A549 (cell line): ENCODE data around the gene NR4A1.

ENCODE experiments used
- CHD2 ChIP-seq: fragments of 150-350 bp; IDR thresholded peaks from 2 replicates; pipeline ENCODE4 v1.6.1; 2014; ENCODE audit warnings: low read length; ENCODE audit not compliant: partially characterized antibody
- EHF ChIP-seq: fragments of 250-450 bp; sonication (Bioruptor Pico); IDR thresholded peaks from 2 replicates; pipeline ENCODE4 v1.5.0; 2020; ENCODE audit warnings: mild to moderate bottlenecking
- FOSB ChIP-seq: fragments of 250-450 bp; sonication (Bioruptor Pico); IDR thresholded peaks from 2 replicates; pipeline ENCODE4 v1.5.0; 2020; ENCODE audit warnings: mild to moderate bottlenecking, moderate library complexity
- JUN ChIP-seq, 2 experiments: fragments of >200 bp; sonication (Bioruptor Twin); formaldehyde crosslinking; IDR thresholded peaks; 2 replicates in 1 of 2; 3 replicates in 1 of 2; pipeline ENCODE4 v1.6.1; 2016 to 2017
- MAFK ChIP-seq: fragments of 450-650 bp; IDR thresholded peaks from 2 replicates; pipeline ENCODE4 v1.6.1; 2014; ENCODE audit not compliant: partially characterized antibody
- MYC ChIP-seq: IDR thresholded peaks from 2 replicates; pipeline ENCODE4 v1.6.1; 2012; ENCODE audit warnings: mild to moderate bottlenecking, inconsistent platforms, low read length, improper control_type of control experiment, borderline replicate concordance
- TF ChIP-seq, protein P1 (sequence below): fragments of >200 bp; sonication (Bioruptor Twin); formaldehyde crosslinking; IDR thresholded peaks from 3 replicates; pipeline ENCODE4 v1.5.1; 2016
- TF ChIP-seq, protein P2 (sequence below): fragments of 150-350 bp; IDR thresholded peaks from 2 replicates; pipeline ENCODE4 v1.6.1; 2014; ENCODE audit warnings: low read depth, mild to moderate bottlenecking, low read length

DNA sequence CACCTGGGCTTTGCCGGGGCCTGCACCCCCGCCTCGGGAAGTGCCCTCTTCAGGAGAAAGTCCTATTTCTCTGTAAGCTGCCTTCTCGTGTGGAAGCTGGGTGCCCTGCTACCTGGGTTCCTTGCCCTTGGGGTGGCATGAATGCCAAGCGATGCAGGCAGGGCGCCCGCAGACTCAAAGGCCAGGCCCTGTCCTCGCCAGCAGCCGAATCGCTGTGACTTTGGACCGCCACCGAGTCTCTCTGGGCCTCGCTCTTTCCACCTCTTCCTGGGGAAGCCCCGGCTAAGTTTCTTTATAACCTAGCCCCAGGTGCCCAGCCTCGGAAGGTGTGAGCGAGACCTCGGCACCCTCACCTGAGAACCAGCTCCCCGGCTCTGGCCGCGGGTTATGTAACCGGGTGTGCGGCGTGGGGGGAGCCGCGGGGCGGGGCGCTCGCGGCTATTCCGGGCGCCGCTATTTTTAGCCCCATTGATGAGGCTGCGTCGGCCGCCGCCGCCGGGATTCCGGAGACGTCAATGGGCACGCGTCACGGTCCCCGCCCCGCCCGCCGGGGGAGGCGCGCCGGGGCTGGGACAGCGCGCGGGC, 14.6 kb upstream of the NR4A1 start:
- TF ChIP-seq, protein P1, sequence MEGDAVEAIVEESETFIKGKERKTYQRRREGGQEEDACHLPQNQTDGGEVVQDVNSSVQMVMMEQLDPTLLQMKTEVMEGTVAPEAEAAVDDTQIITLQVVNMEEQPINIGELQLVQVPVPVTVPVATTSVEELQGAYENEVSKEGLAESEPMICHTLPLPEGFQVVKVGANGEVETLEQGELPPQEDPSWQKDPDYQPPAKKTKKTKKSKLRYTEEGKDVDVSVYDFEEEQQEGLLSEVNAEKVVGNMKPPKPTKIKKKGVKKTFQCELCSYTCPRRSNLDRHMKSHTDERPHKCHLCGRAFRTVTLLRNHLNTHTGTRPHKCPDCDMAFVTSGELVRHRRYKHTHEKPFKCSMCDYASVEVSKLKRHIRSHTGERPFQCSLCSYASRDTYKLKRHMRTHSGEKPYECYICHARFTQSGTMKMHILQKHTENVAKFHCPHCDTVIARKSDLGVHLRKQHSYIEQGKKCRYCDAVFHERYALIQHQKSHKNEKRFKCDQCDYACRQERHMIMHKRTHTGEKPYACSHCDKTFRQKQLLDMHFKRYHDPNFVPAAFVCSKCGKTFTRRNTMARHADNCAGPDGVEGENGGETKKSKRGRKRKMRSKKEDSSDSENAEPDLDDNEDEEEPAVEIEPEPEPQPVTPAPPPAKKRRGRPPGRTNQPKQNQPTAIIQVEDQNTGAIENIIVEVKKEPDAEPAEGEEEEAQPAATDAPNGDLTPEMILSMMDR: no peak
- TF ChIP-seq CHD2 (no peak), MAFK (no peak), FOSB (CRISPR knock-in tag) (no peak), EHF (peak; percentile 83), JUN (IDR thresholded peaks at IDR 0.05) (peak; percentile 53 to 55; a peak in 2 of 5 replicates), MYC (peak; percentile 50; the same call in 1 of the 2 replicates)
- TF ChIP-seq, protein P2, sequence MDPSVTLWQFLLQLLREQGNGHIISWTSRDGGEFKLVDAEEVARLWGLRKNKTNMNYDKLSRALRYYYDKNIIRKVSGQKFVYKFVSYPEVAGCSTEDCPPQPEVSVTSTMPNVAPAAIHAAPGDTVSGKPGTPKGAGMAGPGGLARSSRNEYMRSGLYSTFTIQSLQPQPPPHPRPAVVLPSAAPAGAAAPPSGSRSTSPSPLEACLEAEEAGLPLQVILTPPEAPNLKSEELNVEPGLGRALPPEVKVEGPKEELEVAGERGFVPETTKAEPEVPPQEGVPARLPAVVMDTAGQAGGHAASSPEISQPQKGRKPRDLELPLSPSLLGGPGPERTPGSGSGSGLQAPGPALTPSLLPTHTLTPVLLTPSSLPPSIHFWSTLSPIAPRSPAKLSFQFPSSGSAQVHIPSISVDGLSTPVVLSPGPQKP: no peak
